Ishikawa (cell line): Measurements from ENCODE around the gene MACROD2.

Experiments used
- EGR1 ChIP-seq: IDR thresholded peaks from 2 replicates; pipeline ENCODE4 v1.6.1; 2012
- EP300 ChIP-seq: IDR thresholded peaks from 2 replicates; pipeline ENCODE4 v1.6.1; 2012; ENCODE audit warnings: borderline replicate concordance
- FOXM1 ChIP-seq: IDR thresholded peaks from 2 replicates; pipeline ENCODE4 v1.6.1; 2012; ENCODE audit warnings: low read depth, borderline replicate concordance
- MAX ChIP-seq: IDR thresholded peaks from 2 replicates; pipeline ENCODE4 v1.6.1; 2012
- RAD21 ChIP-seq: IDR thresholded peaks from 2 replicates; pipeline ENCODE4 v1.6.1; 2012; ENCODE audit warnings: low read depth
- REST ChIP-seq: IDR thresholded peaks from 2 replicates; pipeline ENCODE4 v1.6.1; 2012; ENCODE audit warnings: low read depth, mild to moderate bottlenecking
- TAF1 ChIP-seq: IDR thresholded peaks from 2 replicates; pipeline ENCODE4 v1.6.1; 2012; ENCODE audit warnings: low read depth, mild to moderate bottlenecking
- USF1 ChIP-seq: IDR thresholded peaks from 2 replicates; pipeline ENCODE4 v1.6.1; 2012
- YY1 ChIP-seq: IDR thresholded peaks from 2 replicates; pipeline ENCODE4 v1.6.1; 2012; ENCODE audit warnings: low read depth
- ZBTB7A ChIP-seq: IDR thresholded peaks from 2 replicates; pipeline ENCODE4 v1.6.1; 2012; ENCODE audit warnings: low read depth

- TF ChIP-seq USF1 (no peak), YY1 (no peak), TAF1 (no peak), MAX (no peak), EGR1 (no peak), ZBTB7A (no peak), FOXM1 (no peak), EP300 (no peak), REST (no peak), RAD21 (no peak)
These were observed 1589.2 kb downstream of the MACROD2 start for GRCh38 chr20:15584507-15584906.
